GM23248 (cell line): ENCODE data around the gene ALDH6A1. TPM values are rescaled to one million over a fixed set of nuclear protein-coding genes. Genes with fewer than 3 reads are reported as not detected.

Experiments
- DNase-seq: peaks from one replicate; pipeline ENCODE4 v3.0.0-alpha.2; 2015
- H2AFZ ChIP-seq: fragments of 200-600 bp; sonication (generic); 2 replicates; pipeline ENCODE4 v1.6.1; 2016; ENCODE audit warnings: antibody characterized with exemption
- H3F3A ChIP-seq: fragments of 200-600 bp; sonication (generic); 2 replicates; pipeline ENCODE4 v1.6.1; 2016; ENCODE audit warnings: mild to moderate bottlenecking, antibody characterized with exemption, mixed run types; ENCODE audit not compliant: insufficient read depth
- H3K27ac ChIP-seq: fragments of 200-600 bp; sonication (generic); 2 replicates; pipeline ENCODE4 v1.5.1; 2016; ENCODE audit warnings: mild to moderate bottlenecking
- H3K27me3 ChIP-seq: fragments of 200-600 bp; sonication (generic); replicated peaks from 2 replicates; pipeline ENCODE4 v1.6.1; 2016; ENCODE audit warnings: mild to moderate bottlenecking; ENCODE audit not compliant: insufficient read depth
- H3K36me3 ChIP-seq: fragments of 200-600 bp; sonication (generic); 2 replicates; pipeline ENCODE4 v1.6.1; 2016; ENCODE audit warnings: low read depth, mild to moderate bottlenecking
- H3K4me1 ChIP-seq: fragments of 200-600 bp; sonication (generic); 2 replicates; pipeline ENCODE4 v1.6.1; 2016; ENCODE audit warnings: mild to moderate bottlenecking; ENCODE audit not compliant: insufficient read depth
- H3K4me2 ChIP-seq: fragments of 200-600 bp; sonication (generic); one replicate; pipeline ENCODE4 v1.6.1; 2016; ENCODE audit warnings: mild to moderate bottlenecking; ENCODE audit not compliant: unreplicated experiment
- H3K4me3 ChIP-seq: fragments of 200-600 bp; sonication (generic); 2 replicates; pipeline ENCODE4 v1.5.1; 2016; ENCODE audit warnings: mild to moderate bottlenecking
- H3K79me2 ChIP-seq: fragments of 200-600 bp; sonication (generic); 2 replicates; pipeline ENCODE4 v1.6.1; 2016; ENCODE audit warnings: mild to moderate bottlenecking; ENCODE audit not compliant: insufficient read depth
- H3K9ac ChIP-seq: fragments of 200-600 bp; sonication (generic); 2 replicates; pipeline ENCODE4 v1.6.1; 2016; ENCODE audit warnings: mild to moderate bottlenecking
- H3K9me2 ChIP-seq: fragments of 200-600 bp; sonication (generic); 2 replicates; pipeline ENCODE4 v1.6.1; 2016; ENCODE audit warnings: mixed run types, mild to moderate bottlenecking, moderate library complexity; ENCODE audit not compliant: insufficient read depth
- H3K9me3 ChIP-seq: fragments of 200-600 bp; sonication (generic); one replicate; pipeline ENCODE4 v1.6.1; 2017; ENCODE audit warnings: low read depth
- H4K20me1 ChIP-seq: fragments of 200-600 bp; sonication (generic); 2 replicates; pipeline ENCODE4 v1.6.0; 2016; ENCODE audit not compliant: insufficient read depth
- EZH2 ChIP-seq: fragments of 200-600 bp; sonication (generic); IDR thresholded peaks from 2 replicates; pipeline ENCODE4 v1.6.1; 2018; ENCODE audit warnings: antibody characterized with exemption, mild to moderate bottlenecking; ENCODE audit not compliant: insufficient read depth, poor library complexity, severe bottlenecking
- EZH2phosphoT487 ChIP-seq: fragments of 200-600 bp; sonication (generic); IDR thresholded peaks from 2 replicates; pipeline ENCODE4 v1.6.1; 2018; ENCODE audit warnings: antibody characterized with exemption, moderate library complexity, mild to moderate bottlenecking, low read depth; ENCODE audit not compliant: insufficient read depth
- WGBS, 2 experiments: methylation state at CpG; one replicate each; pipeline ENCODE4 v1.1.6; 2015 to 2017; ENCODE audit warnings: low lambda C conversion rate in 2 of 2, low coverage in 1 of 2; ENCODE audit errors: missing lambda C conversion rate in 2 of 2; 5-methylcytosine and 5-hydroxymethylcytosine counted together
- in situ Hi-C: fragments of 300-500 bp; cut with MboI; formaldehyde crosslinking; loops from 2 replicates; pipeline ENCODE4 v1.15.0; 2020
- polyA plus RNA-seq: library from polyadenylated mRNA; unstranded; fragments of >200 nt; fragmentation: Nextera tagmentation; extraction: Ambion mirVana; gene quantifications from 2 replicates; pipeline ENCODE4 v1.2.1, GENCODE V29; 2016
- total RNA-seq: library from RNA; depleted of rRNA; stranded (reverse); fragments of >200 nt; shearing (Covaris generic); gene quantifications from 2 replicates; pipeline ENCODE4 v1.2.3, GENCODE V29; 2014

Gene ALDH6A1
- total and polyA plus RNA-seq, 2 experiments from 2014 or later, result 13.8 to 21.0 TPM

DNA sequence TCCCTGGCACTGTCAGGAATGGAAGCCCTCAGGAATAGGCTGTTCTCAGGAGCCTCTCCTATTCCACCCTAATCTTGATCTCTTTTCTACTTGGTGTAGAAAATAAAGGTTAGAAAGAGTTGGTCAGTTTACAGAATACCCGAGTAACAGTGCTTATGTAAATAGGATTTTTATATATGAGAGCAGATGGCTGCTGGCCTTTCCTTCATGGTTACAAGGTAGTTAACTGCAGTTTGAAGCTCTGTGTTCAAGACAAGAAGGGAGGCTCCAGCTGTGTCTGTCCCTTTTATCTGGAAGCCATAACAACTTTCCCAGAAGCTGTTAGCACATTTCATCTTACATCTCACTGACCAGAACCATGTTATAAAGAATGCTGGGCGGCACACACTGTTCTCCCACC lies 42.0 kb downstream of the ALDH6A1 start:
- Histone ChIP-seq H4K20me1 (no peaks in the 10 kb centered on the region), H3K4me3 (no peak overlapping the region), H3K36me3 (no peaks in the 10 kb centered on the region), H3K27ac (no peak overlapping the region), H3K79me2 (no peaks in the 10 kb centered on the region), H2AFZ (no peak overlapping the region), H3K4me2 (no peak overlapping the region), H3K9me3 (no peaks in the 10 kb centered on the region), H3K4me1 (no peaks in the 10 kb centered on the region), H3F3A (no peaks in the 10 kb centered on the region), H3K27me3 (no peaks in the 10 kb centered on the region), H3K9ac (no peak overlapping the region), H3K9me2 (no peaks in the 10 kb centered on the region)
- DNase-seq, result no peak
- 46 to 48% methylated on average over 2 of the region's 2 CpGs for WGBS, 2 experiments
- TF ChIP-seq EZH2phosphoT487 (no peak), EZH2 (no peak)
- in situ Hi-C loops, result no loop called here

DNA sequence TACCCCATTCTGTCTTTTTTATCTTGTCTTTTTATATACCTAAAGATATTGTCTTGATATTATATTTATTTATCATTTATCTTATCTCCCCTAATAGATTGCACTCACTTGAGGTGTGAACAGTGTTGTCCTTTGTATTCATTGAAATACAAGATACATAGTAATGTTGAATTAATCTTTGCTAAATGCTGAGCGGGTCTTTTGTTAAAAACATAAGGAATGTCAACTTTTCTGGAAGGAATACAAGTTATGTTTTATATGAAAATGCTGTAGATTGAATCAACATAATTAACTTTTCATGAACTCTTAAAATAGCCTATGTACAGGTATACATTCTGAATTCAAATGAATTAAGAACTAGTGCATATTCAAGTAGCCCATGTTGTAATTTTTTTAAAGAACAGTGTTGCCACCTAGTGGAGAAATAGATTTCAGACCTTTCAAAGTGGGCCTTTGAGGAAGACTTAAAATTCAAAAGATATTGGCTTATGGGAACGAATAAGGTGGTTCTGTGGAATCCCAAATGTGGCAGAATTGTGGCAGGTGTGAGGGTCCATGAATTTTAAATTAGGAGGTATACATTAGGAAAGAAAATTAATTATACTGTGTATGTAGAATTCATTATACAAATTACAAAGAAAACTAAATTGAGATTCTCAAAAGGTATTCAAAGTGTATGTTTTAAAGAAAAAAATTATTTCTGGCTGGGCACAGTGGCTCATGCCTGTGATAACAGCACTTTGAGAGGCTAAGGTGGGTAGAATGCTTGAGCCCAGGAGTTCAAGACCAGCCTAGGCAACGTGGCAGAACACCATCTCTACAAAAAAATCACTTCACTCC lies 46.0 kb downstream of the ALDH6A1 start:
- peak; percentile 62 for DNase-seq
- no peak overlapping the region for H3K4me2 ChIP-seq

DNA sequence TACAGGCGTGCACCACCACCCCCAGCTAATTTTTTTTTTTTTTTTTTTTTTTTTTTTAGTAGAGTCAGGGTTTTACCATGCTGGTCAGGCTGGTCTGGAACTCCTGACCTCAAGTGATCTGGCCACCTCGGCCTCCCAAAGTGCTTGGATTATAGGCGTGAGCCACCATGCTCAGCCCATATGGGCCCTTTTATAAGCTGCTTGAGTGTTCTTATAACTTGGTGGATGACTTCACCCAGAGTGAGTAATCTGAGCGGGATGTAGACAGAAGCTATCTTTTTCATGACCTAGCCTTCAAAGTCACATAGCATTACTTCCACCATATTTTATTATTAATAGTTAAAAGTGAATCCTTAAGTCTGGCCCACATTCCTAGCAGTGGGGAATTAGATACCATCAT lies 48.7 kb downstream of the ALDH6A1 start:
- Histone ChIP-seq H3K27ac (no peak overlapping the region), H3K4me3 (no peak overlapping the region), H4K20me1 (no peaks in the 10 kb centered on the region), H3K4me2 (no peak overlapping the region), H3K4me1 (no peaks in the 10 kb centered on the region), H3K27me3 (no peaks in the 10 kb centered on the region), H3F3A (no peaks in the 10 kb centered on the region), H3K79me2 (no peaks in the 10 kb centered on the region), H3K9ac (no peak overlapping the region), H3K9me2 (no peaks in the 10 kb centered on the region), H2AFZ (no peak overlapping the region), H3K9me3 (no peaks in the 10 kb centered on the region), H3K36me3 (no peaks in the 10 kb centered on the region)
- TF ChIP-seq EZH2phosphoT487 (no peak), EZH2 (no peak)
- in situ Hi-C loops, result no loop called here
- 77 to 82% methylated on average over 4 of the region's 4 CpGs for WGBS, 2 experiments
- DNase-seq, result peak; percentile 66

More for the DNA sequence above, 46.0 kb downstream of the ALDH6A1 start:
- Histone ChIP-seq H3K79me2 (no peaks in the 10 kb centered on the region), H3K4me3 (no peak overlapping the region), H3F3A (no peaks in the 10 kb centered on the region), H3K36me3 (no peaks in the 10 kb centered on the region), H3K9me2 (no peaks in the 10 kb centered on the region), H2AFZ (no peak overlapping the region), H3K4me1 (no peaks in the 10 kb centered on the region), H3K9ac (no peak overlapping the region), H3K9me3 (no peaks in the 10 kb centered on the region), H4K20me1 (no peaks in the 10 kb centered on the region), H3K27me3 (no peaks in the 10 kb centered on the region), H3K27ac (no peak overlapping the region)
- WGBS, 2 experiments, result 65 to 67% methylated on average over 3 of the region's 3 CpGs
- in situ Hi-C loops, result no loop called here
- TF ChIP-seq EZH2phosphoT487 (no peak), EZH2 (no peak)

DNA sequence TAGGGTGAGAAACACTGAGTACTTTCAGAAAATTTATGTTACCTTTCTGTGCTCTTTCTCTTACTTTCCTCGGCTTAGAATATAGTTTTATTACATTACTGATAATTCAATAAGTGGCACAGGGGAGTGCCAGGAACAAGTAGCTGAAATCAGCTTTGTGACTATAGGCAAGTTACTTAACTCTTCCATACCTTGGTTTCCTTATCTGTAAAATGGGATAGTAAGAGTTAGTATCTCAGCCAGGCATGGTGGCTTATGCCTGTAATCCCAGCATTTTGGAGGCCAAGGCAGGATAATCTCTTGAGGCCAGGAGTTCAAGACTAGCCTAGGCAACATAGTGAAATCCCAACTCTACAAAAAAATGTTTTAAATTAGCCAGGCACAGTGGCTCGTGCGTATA lies 49.7 kb downstream of the ALDH6A1 start:
- 64 to 65% methylated on average over 3 of the region's 3 CpGs for WGBS, 2 experiments
- Histone ChIP-seq H3K9me3 (no peaks in the 10 kb centered on the region), H3K4me1 (no peaks in the 10 kb centered on the region), H2AFZ (no peak overlapping the region), H3K9ac (no peak overlapping the region), H4K20me1 (no peaks in the 10 kb centered on the region), H3K4me3 (no peak overlapping the region), H3K27me3 (no peaks in the 10 kb centered on the region), H3K27ac (no peak overlapping the region), H3K9me2 (no peaks in the 10 kb centered on the region), H3F3A (no peaks in the 10 kb centered on the region), H3K36me3 (no peaks in the 10 kb centered on the region), H3K79me2 (no peaks in the 10 kb centered on the region), H3K4me2 (no peak overlapping the region)
- in situ Hi-C loops, result no loop called here
- no peak for DNase-seq
- TF ChIP-seq EZH2 (no peak), EZH2phosphoT487 (no peak)

DNA sequence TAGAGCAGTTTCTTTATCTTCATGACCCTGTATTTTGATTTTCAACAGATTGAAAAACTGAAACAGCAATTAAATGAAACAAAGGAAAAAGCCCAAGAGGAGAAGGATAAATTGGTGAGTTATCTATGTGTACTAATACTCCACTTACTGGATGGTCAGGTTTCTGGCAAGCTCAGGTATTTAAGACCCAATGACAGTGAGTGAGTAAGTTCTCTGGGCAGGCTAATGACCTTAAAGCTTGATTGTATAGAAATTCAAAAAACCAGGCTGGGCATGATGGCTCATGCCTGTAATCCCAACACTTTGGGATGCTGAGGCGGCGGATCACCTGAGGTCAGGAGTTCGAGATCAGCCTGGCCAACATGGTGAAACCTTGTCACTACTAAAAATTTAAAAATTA lies 55.1 kb downstream of the ALDH6A1 start:
- H3K36me3 ChIP-seq, result no peaks in the 10 kb centered on the region
- no peak overlapping the region for H3K9ac ChIP-seq
- no peaks in the 10 kb centered on the region for H4K20me1 ChIP-seq
- H3K9me2 ChIP-seq, result no peaks in the 10 kb centered on the region
- no peaks in the 10 kb centered on the region for H3K79me2 ChIP-seq
- no peaks in the 10 kb centered on the region for H3K4me1 ChIP-seq
- TF ChIP-seq EZH2phosphoT487 (no peak), EZH2 (no peak)
- no peak overlapping the region for H3K4me3 ChIP-seq
- in situ Hi-C loops, result no loop called here
- no peak overlapping the region for H3K27ac ChIP-seq
- H3F3A ChIP-seq, result no peaks in the 10 kb centered on the region
- 94 to 95% methylated on average over 3 of the region's 3 CpGs for WGBS, 2 experiments
- no peak overlapping the region for H3K4me2 ChIP-seq
- no peaks in the 10 kb centered on the region for H3K27me3 ChIP-seq
- no peaks in the 10 kb centered on the region for H3K9me3 ChIP-seq
- no peak for DNase-seq
- no peak overlapping the region for H2AFZ ChIP-seq
